H1 (cell line): ENCODE data around the gene SMYD3. TPM values are rescaled to one million over a fixed set of nuclear protein-coding genes. Genes with fewer than 3 reads are reported as not detected.

Source experiments
- CTCF ChIA-PET: fragments of 300-600 bp; sonication (Branson Sonifier 250); formaldehyde crosslinking; loops from one replicate; lab custom pipeline; 2021; ENCODE audit not compliant: partially characterized antibody; lab: Charles Lee
- POLR2A ChIA-PET: fragments of 300-600 bp; sonication (Branson Sonifier 250); formaldehyde crosslinking; loops from one replicate; lab custom pipeline; 2021; ENCODE audit warnings: inconsistent platforms; ENCODE audit not compliant: partially characterized antibody; lab: Charles Lee
- DNase-seq, 2 experiments: peaks; one replicate each; pipeline versions ENCODE4 v3.0.0 to v3.0.0-alpha.2; 2010 to 2022; ENCODE audit warnings: low spot score in 2 of 2, low read depth in 1 of 2, mixed read lengths in 1 of 2
- FAIRE-seq: peaks from 2 replicates; lab custom pipeline; 2011; peaks lifted over from hg19 to GRCh38; lab: Jason Lieb, UNC
- H2AFZ ChIP-seq: 2 replicates; pipeline ENCODE4 v1.8.1; 2012; ENCODE audit warnings: low read length, inconsistent platforms
- H2AK5ac ChIP-seq: 2 replicates; pipeline ENCODE4 v1.6.1; 2013; ENCODE audit warnings: low read depth, low read length
- H2BK120ac ChIP-seq: replicated peaks from 2 replicates; pipeline ENCODE3; 2013; ENCODE audit warnings: low read depth, low read length, inconsistent platforms
- H2BK12ac ChIP-seq: 2 replicates; pipeline ENCODE4 v1.6.1; 2013; ENCODE audit warnings: low read depth, low read length
- H2BK15ac ChIP-seq: 2 replicates; pipeline ENCODE4 v1.6.1; 2013; ENCODE audit warnings: low read length
- H2BK20ac ChIP-seq: 2 replicates; pipeline ENCODE4 v1.6.1; 2013; ENCODE audit warnings: low read length
- H2BK5ac ChIP-seq: 2 replicates; pipeline ENCODE4 v1.6.1; 2013; ENCODE audit warnings: low read depth, low read length
- H3K14ac ChIP-seq: 2 replicates; pipeline ENCODE4 v1.6.1; 2013; ENCODE audit warnings: inconsistent platforms; ENCODE audit not compliant: insufficient read length
- H3K18ac ChIP-seq: 2 replicates; pipeline ENCODE4 v1.6.1; 2013; ENCODE audit warnings: low read length; ENCODE audit errors: extremely low read depth
- H3K23ac ChIP-seq: 2 replicates; pipeline ENCODE4 v1.6.1; 2013; ENCODE audit warnings: inconsistent platforms; ENCODE audit not compliant: insufficient read length
- H3K23me2 ChIP-seq: 2 replicates; pipeline ENCODE4 v1.6.1; 2013; ENCODE audit warnings: low read depth, low read length
- H3K27ac ChIP-seq: 2 replicates; pipeline ENCODE4 v1.6.1; 2011; ENCODE audit warnings: low read depth, low read length, inconsistent platforms
- H3K27me3 ChIP-seq, 4 experiments: replicated peaks in 1 of 4; 1 replicate in 1 of 4; 2 replicates in 3 of 4; pipeline versions ENCODE4 v1.6.1 to v1.8.1; 2011 to 2013; ENCODE audit warnings: low read length in 3 of 4, mild to moderate bottlenecking in 3 of 4, inconsistent platforms in 2 of 4, mixed read lengths in 2 of 4, moderate library complexity in 1 of 4; ENCODE audit not compliant: control insufficient read depth in 3 of 4, insufficient read depth in 3 of 4; ENCODE audit errors: extremely low read depth in 1 of 4
- H3K36me3 ChIP-seq, 4 experiments: 2 replicates each; pipeline versions ENCODE4 v1.6.1 to v1.8.1; 2011 to 2013; ENCODE audit warnings: mild to moderate bottlenecking in 4 of 4, low read length in 3 of 4, moderate library complexity in 2 of 4, control low read depth in 1 of 4, inconsistent platforms in 1 of 4; ENCODE audit not compliant: insufficient read depth in 4 of 4, control insufficient read depth in 2 of 4
- H3K4ac ChIP-seq: replicated peaks from 2 replicates; pipeline ENCODE3; 2013; ENCODE audit warnings: low read length, low read depth, mixed read lengths, inconsistent platforms; ENCODE audit not compliant: insufficient read length
- H3K4me1 ChIP-seq, 4 experiments: replicated peaks in 1 of 4; 1 replicate in 1 of 4; 2 replicates in 3 of 4; pipeline versions ENCODE4 v1.6.1 to v1.8.1; 2011 to 2013; ENCODE audit warnings: low read length in 3 of 4, inconsistent platforms in 2 of 4, mixed read lengths in 1 of 4; ENCODE audit not compliant: insufficient read depth in 4 of 4, control insufficient read depth in 3 of 4
- H3K4me2 ChIP-seq, 2 experiments: 2 replicates each; pipeline versions ENCODE4 v1.6.1 to v1.8.1; 2011 to 2013; ENCODE audit warnings: low read depth in 2 of 2, low read length in 2 of 2, control low read depth in 1 of 2, inconsistent platforms in 1 of 2, mild to moderate bottlenecking in 1 of 2; ENCODE audit not compliant: insufficient read depth in 1 of 2
- H3K4me3 ChIP-seq, 4 experiments: fragments of 200-600, 300-600 bp in 1 of 4; sonication (generic), shearing (Covaris generic), sonication (Bioruptor Twin) in 1 of 4; 2 replicates each; pipeline versions ENCODE4 v1.5.1 to v1.8.1; 2011 to 2016; ENCODE audit warnings: low read length in 4 of 4, low read depth in 3 of 4, control low read depth in 2 of 4, inconsistent platforms in 2 of 4, mild to moderate bottlenecking in 2 of 4, mixed read lengths in 1 of 4, moderate library complexity in 1 of 4; ENCODE audit not compliant: insufficient read depth in 2 of 4; ENCODE audit errors: extremely low read depth in 1 of 4
- H3K56ac ChIP-seq: replicated peaks from 2 replicates; pipeline ENCODE3; 2013; ENCODE audit warnings: low read depth, mild to moderate bottlenecking, mixed read lengths, low read length, inconsistent platforms; ENCODE audit not compliant: insufficient read length
- H3K79me1 ChIP-seq: 2 replicates; pipeline ENCODE4 v1.6.1; 2013; ENCODE audit warnings: low read depth, low read length, control low read depth
- H3K79me2 ChIP-seq, 2 experiments: 2 replicates each; pipeline versions ENCODE4 v1.6.1 to v1.8.1; 2012 to 2013; ENCODE audit warnings: low read length in 2 of 2, mild to moderate bottlenecking in 2 of 2, inconsistent platforms in 1 of 2; ENCODE audit not compliant: insufficient read depth in 2 of 2, control insufficient read depth in 1 of 2
- H3K9ac ChIP-seq, 4 experiments: replicated peaks in 1 of 4; 1 replicate in 1 of 4; 2 replicates in 3 of 4; pipeline versions ENCODE4 v1.6.1 to v1.8.1; 2011 to 2013; ENCODE audit warnings: low read depth in 3 of 4, low read length in 3 of 4, control low read depth in 2 of 4, mild to moderate bottlenecking in 2 of 4, moderate library complexity in 2 of 4, inconsistent platforms in 1 of 4; ENCODE audit errors: extremely low read depth in 1 of 4
- H3K9me3 ChIP-seq, 2 experiments: 2 replicates each; pipeline versions ENCODE4 v1.6.1 to v1.8.1; 2012 to 2013; ENCODE audit warnings: mild to moderate bottlenecking in 2 of 2, moderate library complexity in 2 of 2, control low read depth in 1 of 2, inconsistent platforms in 1 of 2, low read depth in 1 of 2, low read length in 1 of 2, mixed read lengths in 1 of 2; ENCODE audit not compliant: insufficient read depth in 2 of 2
- H4K20me1 ChIP-seq, 2 experiments: replicated peaks in 1 of 2; 2 replicates each; pipeline versions ENCODE3 to v1.8.1; 2011 to 2013; ENCODE audit warnings: inconsistent platforms in 2 of 2, low read length in 2 of 2, mild to moderate bottlenecking in 1 of 2; ENCODE audit not compliant: insufficient read depth in 2 of 2, control insufficient read depth in 1 of 2
- H4K5ac ChIP-seq: 2 replicates; pipeline ENCODE4 v1.6.1; 2013; ENCODE audit warnings: low read length, low read depth, mixed read lengths, inconsistent platforms; ENCODE audit not compliant: insufficient read length
- H4K8ac ChIP-seq: 2 replicates; pipeline ENCODE4 v1.8.0; 2013; ENCODE audit warnings: mild to moderate bottlenecking, moderate library complexity, low read length, inconsistent platforms; ENCODE audit not compliant: insufficient read depth; ENCODE audit errors: extremely low read depth
- H4K91ac ChIP-seq: replicated peaks from 2 replicates; pipeline ENCODE3; 2013; ENCODE audit warnings: low read length, mixed read lengths, inconsistent platforms; ENCODE audit not compliant: insufficient read length
- BACH1 ChIP-seq: IDR thresholded peaks from 2 replicates; pipeline ENCODE4 v1.6.1; 2012; ENCODE audit warnings: low read length, improper control_type of control experiment
- HDAC2 ChIP-seq, 2 experiments: fragments of 300-600 bp in 1 of 2; sonication (generic) in 1 of 2; IDR thresholded peaks; 2 replicates each; pipeline ENCODE4 v1.6.1; 2011 to 2012; ENCODE audit warnings: low read depth in 2 of 2, low read length in 2 of 2, mild to moderate bottlenecking in 2 of 2, moderate library complexity in 2 of 2, borderline replicate concordance in 1 of 2, inconsistent platforms in 1 of 2
- SIX5 ChIP-seq: IDR thresholded peaks from 2 replicates; pipeline ENCODE4 v1.6.1; 2011; ENCODE audit warnings: mild to moderate bottlenecking, low read depth, low read length
- WGBS, 2 experiments: shearing (Covaris generic) in 1 of 2; methylation state at CpG; one replicate each; pipeline versions ENCODE4 v1.1.6 to v1.1.7; 2013 to 2015; ENCODE audit warnings: low lambda C conversion rate in 2 of 2, mixed read lengths in 2 of 2, inconsistent platforms in 1 of 2, low coverage in 1 of 2, missing lambda C conversion rate in 1 of 2; ENCODE audit not compliant: insufficient replicate concordance in 2 of 2, insufficient coverage in 1 of 2, insufficient read length in 1 of 2; ENCODE audit errors: extremely low coverage in 1 of 2, missing lambda C conversion rate in 1 of 2; 5-methylcytosine and 5-hydroxymethylcytosine counted together
- polyA plus RNA-seq, 7 experiments: library from polyadenylated mRNA; depleted of rRNA in 3 of 7; stranded (reverse) in 5 of 7; unstranded in 2 of 7; fragments of >200 nt in 5 of 7; fragments of 200-250 nt in 2 of 7; gene quantifications; 1 replicate in 5 of 7; 2 replicates in 1 of 7; 4 replicates in 1 of 7; pipeline versions ENCODE4 v1.2.1 to v1.2.3, GENCODE V29; 2011 to 2013; ENCODE audit warnings: missing spikeins in 2 of 7, mixed read lengths in 2 of 7
- total RNA-seq: library from RNA; stranded (reverse); fragmentation: NEBNext Ultra II Directional; extraction: Animal tissue kit (Norgen Biotek cat#: 25700); gene quantifications from 2 replicates; pipeline ENCODE4 v1.2.1, GENCODE V29; 2021

SMYD3 gene
- total and polyA plus RNA-seq, 2 of the 8 experiments (the other 6 are each of a cell fraction or from before 2014, with no cell fraction given) = 17.3 to 25.4 TPM

DNA sequence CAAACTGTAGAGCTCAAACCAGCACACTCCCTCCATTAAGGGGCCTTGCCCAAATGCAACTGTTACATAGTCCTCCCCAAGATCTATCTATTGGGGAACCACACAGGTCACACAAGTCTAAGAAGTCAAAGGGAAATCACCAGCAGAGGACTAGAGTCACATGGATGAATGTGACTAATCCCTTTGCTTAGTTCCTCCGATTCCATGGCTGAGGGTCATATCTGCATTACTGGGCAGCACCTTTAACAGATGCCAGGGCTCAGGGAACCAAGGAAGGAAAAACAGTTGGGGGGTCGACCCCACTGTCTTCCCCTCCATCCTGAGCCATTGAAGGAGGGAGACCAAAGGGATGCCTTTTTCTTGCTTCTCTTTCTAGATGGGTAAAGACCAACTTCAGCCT, 23.4 kb upstream of the SMYD3 start:
- Histone ChIP-seq H3K79me1 (no peaks in the 10 kb centered on the region), H2AFZ (no peak overlapping the region), H3K9me3 (peaks cover 9 to 10% of the 10 kb centered on the region in 2 experiments), H3K23me2 (no peaks in the 10 kb centered on the region), H2AK5ac (no peak overlapping the region), H3K4ac (no peak overlapping the region), H2BK20ac (no peak overlapping the region), H3K27ac (no peak overlapping the region), H3K14ac (no peak overlapping the region), H3K4me3 (no peak overlapping the region), H3K9ac (no peak overlapping the region), H3K4me1 (no peaks in the 10 kb centered on the region)
- DNase-seq (no peak), FAIRE-seq (no peak)
- TF ChIP-seq BACH1 (no peak), HDAC2 (IDR thresholded peaks at IDR 0.05; ENCODE audit: borderline replicate concordance in 1 of 2, low read depth in 2 of 2, low read length in 2 of 2) (no peak), SIX5 (no peak)
- TF ChIP-seq, all 59 proteins: peak for 0
- H3K23ac ChIP-seq = no peak overlapping the region
- no peaks in the 10 kb centered on the region for H3K36me3 ChIP-seq
- no peak overlapping the region for H4K5ac ChIP-seq
- CTCF ChIA-PET = interaction anchor here (0.6 to 0.8 kb wide), 2 partner anchors 9 to 39 kb away, joined by 3 read pairs; no protein-coding TSS in a partner anchor
- no peak overlapping the region for H2BK5ac ChIP-seq
- H3K18ac ChIP-seq = no peak overlapping the region
- POLR2A ChIA-PET = no interaction called here
- no peak overlapping the region for H2BK120ac ChIP-seq
- no peak overlapping the region for H4K91ac ChIP-seq
- no peaks in the 10 kb centered on the region for H4K20me1 ChIP-seq
- no peaks in the 10 kb centered on the region for H3K79me2 ChIP-seq
- WGBS, 2 experiments = 64% methylated on average over 2 of the region's 2 CpGs; no CpG with 5 or more reads in 1 of the 2 experiments
- H4K8ac ChIP-seq = no peak overlapping the region
- H3K56ac ChIP-seq = no peak overlapping the region
- H3K4me2 ChIP-seq = no peak overlapping the region
- no peak overlapping the region for H2BK15ac ChIP-seq
- H2BK12ac ChIP-seq = no peak overlapping the region
- H3K27me3 ChIP-seq = no peaks in the 10 kb centered on the region
